ENCODE measurements around the gene TTC8.

GRCh38 chr14:88825503-88825902 is 1.1 kb downstream of the TTC8 start:
- TF ChIP-seq POLR2AphosphoS5 (IDR thresholded peaks at IDR 0.05; ENCODE audit: low read depth, low read length) (no peak), POLR2A (IDR thresholded peaks at IDR 0.05; ENCODE audit: low read depth, low read length) (no peak), TAF1 (IDR thresholded peaks at IDR 0.05; ENCODE audit: borderline replicate concordance, low read depth, low read length) (no peak)

Measured in GM12892 (cell line).